HG02970 (cell line): ENCODE measurements around the gene DBI.
"Not testable (repeated sequence)": the region's sequence is repeated elsewhere in the genome, so short reads cannot be mapped to it uniquely, and the experiment has no call there.

Source experiments
- ATAC-seq: cut with Tn5 transposase; IDR thresholded peaks from one replicate; pipeline ENCODE4 v1.9.1; 2021; ENCODE audit warnings: mild to moderate bottlenecking, moderate library complexity, moderate number of reproducible peaks; ENCODE audit not compliant: unreplicated experiment, low FRiP score

The DBI gene

DNA sequence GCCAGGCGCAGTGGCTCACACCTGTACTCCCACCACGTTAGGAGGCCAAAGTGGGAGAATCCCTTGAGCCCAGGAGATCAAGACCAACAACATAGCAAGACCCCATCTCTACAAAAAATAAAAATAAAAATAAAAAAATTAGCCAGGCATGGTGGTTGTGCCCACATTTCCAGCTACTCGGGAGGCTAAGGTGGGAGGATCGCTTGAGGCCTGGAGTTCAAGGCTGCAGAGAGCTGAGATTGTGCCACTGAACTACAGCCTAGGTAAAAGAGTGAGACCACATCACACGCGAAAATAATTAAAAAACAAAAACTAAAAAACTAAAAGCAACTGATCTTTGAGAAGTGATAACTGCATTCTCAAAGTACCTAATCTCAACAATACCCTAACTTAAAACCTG is 2.0 kb upstream of the DBI start:
- ATAC-seq, result no peak

DNA sequence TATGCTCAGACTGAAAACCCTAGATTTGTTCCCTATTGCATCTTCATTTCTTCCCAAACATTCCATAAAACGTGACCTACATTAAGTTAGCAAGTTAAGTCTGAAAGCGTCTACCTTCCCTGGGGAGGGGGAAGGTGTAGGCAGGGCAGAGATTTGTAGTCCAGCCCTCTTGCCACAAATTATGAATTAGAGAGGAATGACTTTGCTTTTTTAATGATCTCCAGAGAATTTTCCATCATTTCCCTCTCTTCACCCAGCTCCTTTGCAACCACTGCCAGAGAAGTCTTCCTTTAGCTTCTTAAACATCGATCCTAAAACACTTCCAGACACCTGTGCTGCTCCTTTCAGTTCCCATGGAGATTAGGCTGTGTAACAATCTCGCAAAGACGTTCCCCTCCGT is 1.3 kb upstream of the DBI start:
- ATAC-seq, result no peak

DNA sequence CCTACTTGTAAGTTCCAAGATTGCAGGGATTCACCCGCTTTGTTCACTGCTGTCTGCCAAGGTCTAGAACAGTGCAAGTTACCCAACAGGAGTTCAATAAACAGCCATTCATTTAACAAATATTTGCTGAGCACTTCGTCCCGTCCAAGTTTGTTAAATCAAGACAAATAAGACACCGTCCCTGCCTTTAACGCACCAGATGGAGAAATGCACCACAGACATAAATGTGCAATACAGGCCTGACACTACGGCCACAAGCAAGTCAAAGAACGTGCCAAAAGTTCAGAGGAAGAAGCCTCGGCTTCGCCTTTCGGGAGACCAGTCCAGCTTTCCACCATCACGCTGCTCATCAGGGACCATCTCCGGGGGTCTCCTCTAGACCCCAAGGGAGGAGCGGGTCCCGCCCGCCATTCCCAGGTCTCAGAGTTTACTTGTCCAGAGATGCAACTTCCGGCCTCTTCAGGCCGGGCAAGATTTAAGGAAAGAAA is 572 bp upstream of the DBI start:
- peak; percentile 3 for ATAC-seq

DNA sequence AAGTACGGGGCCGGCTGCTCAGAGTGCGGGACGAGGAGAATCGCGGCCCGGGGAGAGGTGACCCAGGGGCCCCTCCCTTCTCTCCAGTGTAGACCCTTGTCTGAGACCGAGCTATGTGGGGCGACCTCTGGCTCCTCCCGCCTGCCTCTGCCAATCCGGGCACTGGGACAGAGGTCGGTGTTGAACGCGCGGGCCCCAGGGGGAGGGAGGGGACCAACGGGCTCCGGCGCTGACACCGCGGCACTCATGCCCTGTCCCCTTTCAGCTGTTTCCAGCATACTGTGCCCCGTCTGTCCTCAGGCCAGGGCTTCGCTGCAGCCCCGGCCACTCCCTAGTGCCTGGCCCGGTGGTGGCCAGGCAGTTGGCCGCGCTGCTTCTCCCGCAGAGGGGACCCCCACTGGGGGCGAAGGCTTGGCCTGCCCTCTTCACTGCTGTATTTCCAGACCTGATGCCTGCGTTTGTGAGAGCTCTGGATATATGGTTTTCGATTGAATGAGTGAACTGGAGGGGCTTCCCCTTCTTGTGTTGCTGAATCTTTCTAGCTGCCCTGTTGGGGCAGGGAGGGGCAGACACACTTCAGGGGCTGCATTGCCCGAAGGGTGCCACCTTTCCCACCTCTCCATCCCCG is 809 bp downstream of the DBI start:
- peak; percentile 24 for ATAC-seq

DNA sequence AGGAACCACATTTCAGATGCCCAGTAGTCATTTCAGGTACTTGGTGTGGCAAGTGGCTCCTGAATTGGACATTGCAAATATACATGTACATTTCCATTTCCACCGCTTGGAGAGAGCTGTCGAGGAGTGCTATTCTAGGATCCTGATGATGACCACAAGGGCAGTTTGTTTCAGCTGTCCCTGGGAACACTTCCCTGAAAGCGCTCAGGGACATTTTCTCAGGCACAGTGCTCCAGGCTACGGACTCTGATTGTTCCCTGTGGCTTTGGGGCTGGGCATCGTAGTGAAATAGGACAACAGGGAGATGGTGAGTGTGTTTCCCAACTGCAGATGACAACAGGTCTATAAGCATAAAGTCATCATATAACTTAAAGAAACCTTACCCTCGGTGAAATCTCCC is 3.1 kb downstream of the DBI start:
- no peak for ATAC-seq

DNA sequence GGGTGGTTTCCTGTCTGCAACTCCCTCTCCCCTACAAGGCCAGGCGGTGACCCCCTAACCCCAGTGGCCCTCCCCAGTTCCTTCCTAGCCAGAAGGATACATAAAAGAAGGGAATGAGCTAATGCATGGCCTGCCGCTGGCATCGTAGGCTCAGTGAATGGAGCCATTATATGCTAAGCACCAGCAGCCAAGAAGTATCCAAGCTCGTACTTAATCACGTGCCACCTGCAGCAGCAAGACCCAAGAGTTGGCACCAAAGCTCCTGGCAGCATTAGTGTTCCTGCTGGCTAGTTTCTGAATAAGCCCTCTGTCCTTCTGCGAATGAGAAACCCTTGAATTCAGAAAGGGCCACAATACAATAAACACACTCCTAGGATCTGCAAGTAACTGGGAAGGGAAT is 4.3 kb downstream of the DBI start:
- ATAC-seq, result no peak

DNA sequence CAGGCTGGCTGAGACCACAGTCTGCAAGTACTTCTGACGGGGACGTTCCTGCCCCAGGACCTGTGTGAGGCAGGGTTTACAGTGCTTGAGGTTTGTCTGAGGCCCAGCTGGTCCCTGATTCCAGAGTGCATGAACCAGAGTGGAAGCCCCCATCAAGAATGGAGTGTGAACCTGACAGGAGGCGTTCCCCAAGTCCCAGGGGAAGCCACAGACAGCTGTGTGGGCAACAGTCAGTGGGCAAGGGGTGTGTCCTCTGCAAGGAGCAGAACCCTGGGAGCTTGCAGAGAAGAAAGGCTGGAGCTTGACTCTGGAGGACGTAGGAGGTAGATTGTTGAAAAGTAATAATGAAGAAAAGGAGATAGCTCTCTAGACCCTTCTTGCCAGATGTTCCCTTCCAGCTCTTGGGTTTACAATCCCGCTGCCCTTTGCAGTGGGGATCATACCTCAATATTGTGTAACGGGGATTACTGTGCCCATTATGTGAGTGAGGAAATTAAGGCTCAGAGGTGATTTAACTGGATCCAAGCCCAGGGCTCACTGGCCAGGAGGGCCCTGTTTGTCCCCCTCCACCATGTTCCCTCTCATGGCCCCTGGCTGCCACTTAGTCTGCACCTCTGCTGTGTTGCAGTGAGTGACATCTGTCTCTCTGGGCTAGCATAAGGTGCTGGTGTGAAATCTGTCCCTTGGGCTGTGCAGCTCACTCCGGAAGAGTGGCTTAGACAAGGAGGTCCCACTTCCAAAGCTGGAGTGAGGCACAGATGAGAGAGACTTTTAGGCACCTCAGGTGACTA is 6.2 kb downstream of the DBI start:
- no peak for ATAC-seq

DNA sequence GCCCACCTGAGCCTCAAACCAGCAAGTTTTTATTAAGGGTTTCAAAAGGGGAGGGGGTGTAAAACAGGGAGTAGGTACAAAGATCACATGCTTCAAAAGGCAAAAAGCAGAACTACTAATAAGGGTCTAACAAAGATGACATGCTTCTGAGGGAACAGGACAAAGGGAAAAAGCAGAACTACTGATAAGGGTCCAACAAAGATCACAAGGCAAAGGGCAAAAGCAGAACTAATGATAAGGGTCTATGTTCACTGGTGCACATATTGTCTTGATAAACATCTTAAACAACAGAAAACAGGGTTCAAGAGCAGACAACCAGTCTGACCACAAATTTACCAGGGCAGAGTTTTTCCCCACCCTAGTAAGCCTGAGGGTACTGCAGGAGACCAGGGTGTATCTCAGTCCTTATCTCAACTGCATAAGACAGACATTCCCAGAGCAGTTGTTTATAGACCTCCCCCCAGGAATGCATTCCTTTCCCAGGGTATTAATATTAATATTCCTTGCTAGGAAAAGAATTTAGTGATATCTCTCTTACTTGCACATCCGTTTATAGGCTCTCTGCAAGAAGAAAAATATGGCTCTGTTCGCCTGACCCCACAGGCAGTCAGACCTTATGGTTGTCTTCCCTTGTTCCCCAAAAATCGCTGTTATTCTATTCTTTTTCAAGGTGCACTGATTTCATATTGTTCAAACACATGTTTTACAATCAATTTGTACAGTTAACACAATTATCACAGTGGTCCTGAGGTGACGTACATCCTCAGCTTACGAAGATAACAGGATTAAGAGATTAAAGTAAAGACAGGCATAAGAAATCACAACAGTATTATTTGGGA is 7.3 kb downstream of the DBI start:
- ATAC-seq, result not testable (repeated sequence)

DNA sequence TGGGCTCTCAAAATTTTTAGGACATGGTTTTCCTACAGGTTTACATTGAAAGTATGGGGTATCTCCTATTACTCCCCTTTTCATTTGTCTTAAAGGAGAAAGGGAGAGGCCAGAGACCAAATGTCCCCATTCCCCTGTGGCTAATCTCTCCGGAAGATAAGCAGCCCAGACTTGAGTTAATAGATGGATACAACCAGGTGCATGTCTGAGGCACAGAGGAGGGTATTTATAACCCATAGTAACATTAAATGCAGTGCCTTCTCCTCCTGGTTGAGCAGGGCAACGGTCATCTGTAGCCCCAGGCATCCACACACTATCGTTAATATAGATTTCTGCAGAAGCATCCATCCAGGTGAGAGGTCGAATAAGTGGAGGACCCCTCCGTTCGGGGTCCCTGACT is 9.6 kb downstream of the DBI start:
- ATAC-seq, result not testable (repeated sequence)

DNA sequence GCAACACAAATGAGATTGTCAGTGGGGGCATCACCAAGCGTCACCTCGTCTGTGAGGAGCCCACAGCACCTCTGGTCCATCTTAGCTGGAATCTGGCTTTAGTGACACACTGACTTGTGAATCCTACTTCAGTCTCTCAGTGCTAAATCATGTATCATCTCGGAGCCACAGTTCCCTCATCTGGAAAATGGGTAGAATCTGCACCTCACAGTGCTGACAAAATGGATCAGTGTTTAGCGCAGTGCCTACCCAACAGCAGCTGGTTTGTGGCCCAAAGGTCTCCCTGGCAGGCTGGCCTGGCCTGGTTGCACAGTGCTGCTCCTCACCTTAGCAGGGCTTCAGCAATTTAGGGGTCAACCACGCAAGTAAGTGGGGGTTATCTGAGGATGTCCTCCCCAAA is 10.0 kb downstream of the DBI start:
- no peak for ATAC-seq

DNA sequence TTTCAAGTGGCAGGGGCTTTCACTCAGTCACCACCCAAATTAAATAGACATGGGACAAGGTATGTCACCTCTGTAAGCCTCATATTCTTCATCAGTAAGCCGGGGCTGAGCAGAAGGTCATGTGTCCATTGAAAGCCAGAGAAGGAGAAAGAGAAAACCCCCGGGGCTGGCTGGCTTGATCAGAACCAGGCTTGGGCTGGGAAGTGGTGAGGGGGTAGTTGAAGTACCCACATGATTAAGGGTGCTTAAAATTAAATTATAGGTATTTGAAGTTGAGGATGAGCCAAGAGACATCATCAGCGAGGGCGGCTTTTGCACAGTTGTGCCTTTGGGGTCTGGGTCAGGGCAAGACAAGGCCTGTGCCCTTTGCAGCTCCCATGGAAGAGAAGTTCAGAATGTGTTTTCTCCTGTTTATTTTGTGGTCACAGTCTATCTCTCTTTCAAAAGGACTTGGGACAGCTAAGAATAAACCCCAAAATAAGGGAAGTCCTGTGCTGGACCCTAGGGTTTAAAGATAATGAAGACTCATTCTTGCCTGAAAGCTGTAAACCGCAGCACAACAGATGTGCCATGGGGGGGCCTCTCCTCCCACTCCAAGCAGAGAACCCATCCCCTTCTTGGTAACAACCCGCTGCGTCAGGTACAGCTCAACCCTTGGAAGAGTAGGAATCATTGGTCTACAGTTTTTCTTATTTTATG is 10.7 kb downstream of the DBI start:
- no peak for ATAC-seq

DNA sequence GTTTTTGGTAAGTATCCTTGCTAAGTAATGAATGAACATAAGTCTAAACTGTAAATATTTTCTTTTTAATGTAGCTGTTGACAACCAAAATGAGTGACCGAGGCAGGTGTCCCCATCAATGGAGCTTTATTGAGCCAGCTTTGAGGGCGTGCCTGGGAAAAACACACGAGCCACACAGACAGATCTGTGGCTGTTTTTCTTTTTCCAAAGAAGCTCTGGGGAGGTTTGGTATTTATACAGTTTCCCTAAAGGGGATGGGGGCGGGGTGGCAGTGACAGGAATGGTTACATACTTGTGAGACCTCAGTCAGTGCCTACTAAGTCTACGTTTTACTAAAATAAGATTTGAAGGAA is 11.2 kb downstream of the DBI start:
- ATAC-seq, result no peak

DNA sequence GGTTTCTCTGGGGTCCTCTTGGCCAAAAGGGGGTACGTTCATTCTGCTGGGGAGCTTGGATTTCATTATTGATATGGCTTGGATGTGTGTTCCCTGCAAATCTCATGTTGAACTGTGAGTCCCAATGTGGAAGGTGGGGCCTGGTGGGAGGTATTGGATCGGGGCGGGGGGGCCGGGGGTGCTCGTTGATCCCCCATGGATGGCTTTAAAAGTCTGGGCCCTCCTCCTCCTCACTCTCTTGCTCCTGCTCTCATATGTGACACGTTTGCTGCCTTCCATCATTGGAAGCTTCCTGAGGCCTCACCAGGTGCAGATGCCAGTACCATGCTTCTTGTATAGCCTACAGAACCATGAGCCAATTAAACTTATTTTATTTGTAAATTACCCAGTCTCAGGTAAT is 11.8 kb downstream of the DBI start:
- no peak for ATAC-seq

DNA sequence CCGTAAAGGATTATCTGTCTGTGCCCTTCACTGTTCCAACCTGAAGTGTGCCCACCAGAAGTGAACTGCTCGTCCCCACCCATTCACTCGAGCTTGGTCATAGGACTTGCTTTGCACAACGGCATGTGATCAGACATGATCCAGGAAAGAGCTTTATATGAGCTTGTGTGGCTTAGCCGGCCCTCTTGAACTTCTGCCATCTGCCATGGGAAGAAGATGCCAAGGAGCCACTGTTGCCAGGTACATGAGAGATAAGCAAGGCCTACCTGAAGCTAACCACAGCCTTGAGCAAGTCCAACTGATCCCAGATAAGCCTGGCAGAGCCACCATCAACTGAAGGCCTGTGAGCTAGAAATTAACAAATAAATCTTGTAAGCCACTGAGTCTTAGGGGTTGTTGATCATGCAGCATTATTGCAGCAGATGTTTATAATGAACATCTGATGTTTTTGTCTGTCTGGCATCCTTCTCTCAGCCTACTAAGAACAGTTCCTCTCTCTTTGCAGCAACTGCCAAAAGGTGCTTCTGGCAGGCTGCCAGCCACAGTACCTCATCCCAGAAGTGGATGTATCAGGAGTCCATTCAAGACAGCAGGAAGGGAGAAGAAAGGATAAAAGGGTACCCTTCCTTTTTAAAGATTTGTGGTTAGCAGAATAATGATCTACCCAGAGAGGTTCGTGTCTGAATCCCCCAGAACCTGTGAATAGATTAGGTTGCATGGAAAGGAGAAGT is 16.8 kb downstream of the DBI start:
- ATAC-seq, result no peak

DNA sequence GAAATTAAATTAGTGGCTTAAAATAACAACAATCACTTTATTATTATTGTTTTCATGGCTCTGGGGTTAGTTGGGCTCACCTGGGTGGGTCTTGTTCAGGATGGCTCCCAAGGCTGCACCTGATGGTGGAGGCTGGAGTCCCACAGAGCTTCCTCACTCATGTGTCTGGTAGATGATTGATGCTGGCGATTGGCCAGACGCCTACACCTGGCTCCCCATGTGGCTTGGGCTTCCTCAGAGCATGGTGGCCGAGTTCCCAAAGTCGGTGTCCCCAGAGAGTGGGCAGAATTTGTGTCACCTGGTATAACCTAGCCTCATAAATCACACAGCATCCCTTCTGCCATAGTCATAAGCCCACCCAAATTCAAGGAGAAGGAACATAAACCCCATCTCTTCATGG is 18.2 kb downstream of the DBI start:
- ATAC-seq, result no peak

DNA sequence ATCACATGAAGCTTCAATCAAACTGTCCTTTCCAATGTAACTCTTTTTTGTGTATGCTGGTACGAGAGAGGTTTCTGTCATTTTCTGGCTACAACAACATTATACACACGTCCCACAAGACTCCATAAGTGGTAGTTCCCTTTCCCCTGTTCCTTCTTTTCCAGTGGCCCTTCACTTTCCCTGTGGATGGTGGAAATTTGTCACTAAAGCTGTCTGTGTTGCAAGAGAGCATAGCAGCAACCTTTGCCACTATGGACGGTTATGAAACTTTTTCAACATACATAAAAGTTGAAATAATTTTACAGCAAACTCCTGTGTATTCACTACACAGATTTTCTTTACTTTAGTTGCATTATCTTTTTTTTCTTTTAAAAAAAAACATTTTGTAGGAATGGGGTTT is 18.7 kb downstream of the DBI start:
- no peak for ATAC-seq

DNA sequence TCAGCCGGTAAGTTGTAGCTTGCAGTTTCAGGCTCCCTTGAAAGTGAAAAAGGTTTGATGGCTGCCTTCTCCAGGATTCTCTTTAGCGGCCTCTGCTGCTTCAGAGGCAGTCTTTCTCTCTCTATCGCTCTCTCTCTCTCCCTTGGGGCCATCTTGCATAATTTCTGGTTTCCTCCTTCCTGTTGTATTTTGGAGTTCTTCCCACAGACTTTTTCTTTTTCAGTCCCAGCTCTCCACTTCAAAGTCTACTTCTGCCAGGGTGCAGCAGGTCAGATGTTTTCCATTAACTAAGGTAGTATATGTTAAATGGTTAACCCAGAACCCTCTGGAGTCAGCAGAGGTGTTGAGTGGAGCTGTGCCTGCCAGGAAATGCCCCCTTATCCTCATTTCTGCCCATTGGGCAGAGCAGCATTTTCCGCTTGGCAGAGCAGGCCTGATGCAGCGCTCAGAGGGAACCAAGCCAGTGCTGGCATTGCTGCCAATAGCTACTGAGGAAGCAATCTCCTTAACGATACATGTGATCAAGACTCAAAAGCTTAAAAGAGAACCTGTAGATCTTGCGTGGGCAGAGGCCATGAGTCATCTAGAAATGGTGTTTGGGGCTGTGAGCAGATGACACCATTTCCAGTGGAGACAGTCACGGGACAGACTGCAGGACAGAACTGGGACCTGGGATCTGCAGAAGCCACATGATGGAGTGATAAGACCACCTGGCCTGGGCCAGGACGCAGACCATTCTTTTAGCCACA is 20.8 kb downstream of the DBI start:
- ATAC-seq, result peak; percentile 55

DNA sequence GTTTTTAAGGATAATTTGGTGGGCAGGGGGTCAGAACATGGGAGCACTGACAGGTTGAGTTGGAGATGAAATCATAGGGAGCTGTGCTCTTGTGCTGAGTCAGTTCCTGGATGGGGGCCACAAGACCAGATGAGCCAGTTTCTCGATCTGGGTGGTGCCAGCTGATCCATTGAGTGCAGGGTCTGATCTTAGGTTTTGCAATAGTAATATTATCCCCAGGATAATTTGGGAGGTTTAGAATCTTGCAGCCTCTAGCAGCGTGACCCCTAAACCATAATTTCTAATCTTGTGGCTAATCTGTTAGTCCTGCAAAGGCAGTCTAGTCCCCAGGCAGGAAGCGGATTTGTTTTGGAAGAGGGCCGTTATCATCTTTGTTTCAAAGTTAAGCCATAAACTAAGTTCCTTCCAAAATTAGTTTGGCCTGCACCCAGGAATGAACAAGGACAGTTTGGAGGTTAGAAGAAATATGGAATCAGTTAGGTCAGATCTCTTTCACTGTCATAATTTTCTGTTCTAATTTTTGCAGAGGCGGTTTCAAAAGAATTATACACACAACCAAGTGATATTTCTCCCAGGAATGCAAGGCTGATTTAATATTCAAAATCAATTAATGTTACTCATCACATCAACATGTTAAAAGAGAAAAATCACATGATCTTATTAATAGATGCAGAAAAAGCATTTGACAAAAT is 23.0 kb downstream of the DBI start:
- ATAC-seq, result no peak
